Spleen (tissue), 11 donors: ENCODE data around the gene MYO5B. TPM values are rescaled to one million over a fixed set of nuclear protein-coding genes. Genes with fewer than 3 reads are reported as not detected.

Source experiments
- DNase-seq: peaks from one replicate; pipeline ENCODE4 v3.0.0-alpha.2; 2020
- H3K27ac ChIP-seq, 8 donors: fragments of 200-600 bp; sonication (generic) in 7 of 8; 1 replicate in 4 of 8; 2 replicates in 4 of 8; pipeline versions ENCODE4 v1.5.0 to v1.8.0; 2016 to 2021; ENCODE audit warnings: inconsistent platforms in 4 of 8, mild to moderate bottlenecking in 4 of 8, moderate library complexity in 1 of 8
- H3K27me3 ChIP-seq, 7 donors: fragments of 200-600 bp; sonication (generic) in 6 of 7; replicated peaks in 1 of 7; 1 replicate in 4 of 7; 2 replicates in 3 of 7; pipeline versions ENCODE4 v1.5.0 to v1.8.0; 2016 to 2021; ENCODE audit warnings: inconsistent platforms in 3 of 7, mild to moderate bottlenecking in 1 of 7
- H3K36me3 ChIP-seq, 6 donors: fragments of 200-600 bp; sonication (generic) in 5 of 6; 1 replicate in 4 of 6; 2 replicates in 2 of 6; pipeline versions ENCODE4 v1.5.0 to v1.8.0; 2016 to 2021; ENCODE audit warnings: inconsistent platforms in 2 of 6
- H3K4me1 ChIP-seq, 6 donors: fragments of 200-600 bp; sonication (generic) in 5 of 6; 1 replicate in 3 of 6; 2 replicates in 3 of 6; pipeline versions ENCODE4 v1.5.0 to v1.8.0; 2016 to 2021; ENCODE audit warnings: inconsistent platforms in 3 of 6
- H3K4me3 ChIP-seq, 8 donors: fragments of 200-600 bp; sonication (generic) in 7 of 8; 1 replicate in 4 of 8; 2 replicates in 4 of 8; pipeline versions ENCODE4 v1.5.0 to v1.8.0; 2016 to 2021; ENCODE audit warnings: inconsistent platforms in 4 of 8, mild to moderate bottlenecking in 4 of 8, moderate library complexity in 2 of 8
- H3K9me3 ChIP-seq, 8 donors: fragments of 200-600 bp; sonication (generic) in 7 of 8; 1 replicate in 4 of 8; 2 replicates in 4 of 8; pipeline versions ENCODE4 v1.5.0 to v1.8.0; 2016 to 2021; ENCODE audit warnings: inconsistent platforms in 4 of 8
- POLR2A ChIP-seq, 3 donors: fragments of 450-650 bp; IDR thresholded peaks; one replicate each; pipeline ENCODE4 v1.5.1; 2017; ENCODE audit warnings: antibody characterized with exemption in 3 of 3, mild to moderate bottlenecking in 1 of 3
- POLR2AphosphoS5 ChIP-seq, 3 donors: sonication (generic); formaldehyde crosslinking; IDR thresholded peaks; one replicate each; pipeline ENCODE4 v1.5.1; 2017; ENCODE audit warnings: antibody characterized with exemption in 3 of 3
- WGBS, 5 donors: extraction: QIAGEN DNeasy Blood & Tissue Kit in 3 of 5; methylation state at CpG; one replicate each; pipeline versions ENCODE4 v1.1.5 to v1.1.7; 2013 to 2018; 5-methylcytosine and 5-hydroxymethylcytosine counted together
- intact Hi-C: fragments of 100-400 bp; cut with DNase I; formaldehyde crosslinking; loops from one replicate; pipeline ENCODE4 v1.15.0; 2023; ENCODE audit warnings: low total_unique reads
- polyA plus RNA-seq, 3 donors: library from polyadenylated mRNA; stranded (reverse); fragments of 200-250 nt; gene quantifications; one replicate each; pipeline ENCODE4 v1.2.1, GENCODE V29; 2013
- total RNA-seq, 7 donors: library from RNA; depleted of rRNA in 3 of 7; stranded (reverse); fragments of >200 nt in 3 of 7; fragmentation: NEBNext Ultra II Directional in 4 of 7; extraction: Animal tissue kit (Norgen Biotek cat#: 25700) in 4 of 7; gene quantifications; one replicate each; pipeline versions ENCODE4 v1.1.0 to v1.2.1, GENCODE V29; 2016 to 2021
- TF ChIP-seq, protein P1 (sequence below), 11 experiments: fragments of 200-600 bp in 7 of 11; fragments of 450-650 bp in 4 of 11; sonication (generic) in 4 of 11; IDR thresholded peaks in 8 of 11; conservative IDR thresholded peaks in 3 of 11; 1 replicate in 7 of 11; 2 replicates in 4 of 11; pipeline versions ENCODE4 v1.4.0 to v1.8.0; 2016 to 2021; ENCODE audit warnings: antibody characterized with exemption in 11 of 11, inconsistent platforms in 4 of 11, mild to moderate bottlenecking in 1 of 11
- donor health status: healthy with polysubstance abuse.
- donor health status: DM: no; HTN: no; CAD: no; lungs with moderate emphysema.
- donor health status: DM: no; HTN: no; CAD: no.
- donor health status: Bipolar disorder and iron deficiency.
- donor health status: healthy.
- donor health status: DM: no; HTN: no; CAD: no.
- donor health status: DM: yes; HTN: yes; CAD: no.

The MYO5B gene
- total and polyA plus RNA-seq, 10 donors = 0.74 to 6.0 (median 2.4) TPM

DNA sequence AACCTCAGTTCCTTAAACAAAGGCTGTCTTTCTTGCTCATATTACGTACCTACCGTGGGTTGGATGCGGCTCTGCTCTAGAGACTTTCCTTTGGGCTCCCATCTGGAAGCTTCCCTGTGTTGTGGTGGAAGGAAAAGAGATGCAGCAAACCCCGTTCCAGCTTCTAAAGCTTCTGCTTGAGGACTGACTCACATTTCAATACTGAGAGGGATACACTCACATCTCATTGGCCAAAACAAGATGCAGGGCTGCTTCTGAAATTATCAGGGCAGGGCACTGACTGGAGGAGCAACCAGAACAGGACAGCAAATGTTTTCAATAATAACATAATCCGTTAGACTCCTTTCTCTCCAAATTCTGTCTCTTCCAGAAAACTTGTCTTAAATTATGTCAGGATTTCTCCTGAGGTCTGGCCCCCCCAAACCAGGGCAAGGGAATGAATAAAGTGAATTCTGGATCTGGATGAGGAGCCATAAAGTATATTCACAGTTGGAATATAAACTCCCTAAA is 4.5 kb upstream of the MYO5B start:
- peaks cover 0 to 76% (median 30%) of the 10 kb centered on the region in 7 donors for H3K27me3 ChIP-seq
- TF ChIP-seq POLR2AphosphoS5 (IDR thresholded peaks at IDR 0.05) (no peak), POLR2A (IDR thresholded peaks at IDR 0.05) (no peak)
- TF ChIP-seq, protein P1, sequence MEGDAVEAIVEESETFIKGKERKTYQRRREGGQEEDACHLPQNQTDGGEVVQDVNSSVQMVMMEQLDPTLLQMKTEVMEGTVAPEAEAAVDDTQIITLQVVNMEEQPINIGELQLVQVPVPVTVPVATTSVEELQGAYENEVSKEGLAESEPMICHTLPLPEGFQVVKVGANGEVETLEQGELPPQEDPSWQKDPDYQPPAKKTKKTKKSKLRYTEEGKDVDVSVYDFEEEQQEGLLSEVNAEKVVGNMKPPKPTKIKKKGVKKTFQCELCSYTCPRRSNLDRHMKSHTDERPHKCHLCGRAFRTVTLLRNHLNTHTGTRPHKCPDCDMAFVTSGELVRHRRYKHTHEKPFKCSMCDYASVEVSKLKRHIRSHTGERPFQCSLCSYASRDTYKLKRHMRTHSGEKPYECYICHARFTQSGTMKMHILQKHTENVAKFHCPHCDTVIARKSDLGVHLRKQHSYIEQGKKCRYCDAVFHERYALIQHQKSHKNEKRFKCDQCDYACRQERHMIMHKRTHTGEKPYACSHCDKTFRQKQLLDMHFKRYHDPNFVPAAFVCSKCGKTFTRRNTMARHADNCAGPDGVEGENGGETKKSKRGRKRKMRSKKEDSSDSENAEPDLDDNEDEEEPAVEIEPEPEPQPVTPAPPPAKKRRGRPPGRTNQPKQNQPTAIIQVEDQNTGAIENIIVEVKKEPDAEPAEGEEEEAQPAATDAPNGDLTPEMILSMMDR (IDR thresholded peaks at IDR 0.05 in 8 of 11, conservative IDR thresholded peaks at IDR 0.05 in 3 of 11) = no peak
- H3K36me3 ChIP-seq = no peaks in the 10 kb centered on the region
- H3K4me3 ChIP-seq = no peak overlapping the region
- H3K4me1 ChIP-seq = peaks cover 0 to 22% (median 14%) of the 10 kb centered on the region in 6 donors
- peaks cover 0 to 14% (median 3%) of the 10 kb centered on the region in 8 donors for H3K9me3 ChIP-seq
- intact Hi-C loops = no loop called here
- 74 to 84% (median 80%) methylated on average over 5 of the region's 5 CpGs for WGBS, 5 donors
- H3K27ac ChIP-seq = no peak overlapping the region
- no peak for DNase-seq

DNA sequence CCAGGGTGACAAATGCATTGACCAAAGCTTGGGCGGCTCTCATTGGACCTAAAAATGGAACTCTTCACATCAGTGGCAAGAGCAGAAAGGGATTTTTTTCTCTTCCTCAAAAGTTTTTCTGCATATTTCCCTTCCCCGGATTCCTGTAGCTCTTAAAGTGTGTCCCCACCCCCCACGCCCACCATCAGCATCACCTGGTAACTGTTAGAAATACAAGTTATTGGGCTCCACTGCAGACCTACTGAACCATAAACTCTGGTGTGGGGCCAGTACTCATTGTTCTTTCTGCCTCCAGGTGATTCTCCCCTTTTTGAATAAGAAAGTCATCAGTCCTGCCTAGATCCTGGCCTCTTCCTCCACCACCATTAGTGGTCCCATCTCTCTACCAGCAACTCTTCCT is 1.3 kb upstream of the MYO5B start:
- Histone ChIP-seq H3K27ac (no peak overlapping the region), H3K4me3 (no peak overlapping the region), H3K36me3 (no peaks in the 10 kb centered on the region), H3K9me3 (peaks cover 0 to 13% (median 3%) of the 10 kb centered on the region in 8 donors), H3K4me1 (peaks cover 0 to 27% (median 20%) of the 10 kb centered on the region in 6 donors), H3K27me3 (peaks cover 0 to 88% (median 48%) of the 10 kb centered on the region in 7 donors)
- no peak for TF ChIP-seq POLR2A (IDR thresholded peaks at IDR 0.05)
- TF ChIP-seq, protein P1 (IDR thresholded peaks at IDR 0.05 in 8 of 11, conservative IDR thresholded peaks at IDR 0.05 in 3 of 11) = no peak
- TF ChIP-seq POLR2AphosphoS5 (IDR thresholded peaks at IDR 0.05) = no peak
- no peak for DNase-seq
- intact Hi-C loops = no loop called here
- 80 to 92% (median 87%) methylated on average over 3 of the region's 3 CpGs for WGBS, 5 donors

DNA sequence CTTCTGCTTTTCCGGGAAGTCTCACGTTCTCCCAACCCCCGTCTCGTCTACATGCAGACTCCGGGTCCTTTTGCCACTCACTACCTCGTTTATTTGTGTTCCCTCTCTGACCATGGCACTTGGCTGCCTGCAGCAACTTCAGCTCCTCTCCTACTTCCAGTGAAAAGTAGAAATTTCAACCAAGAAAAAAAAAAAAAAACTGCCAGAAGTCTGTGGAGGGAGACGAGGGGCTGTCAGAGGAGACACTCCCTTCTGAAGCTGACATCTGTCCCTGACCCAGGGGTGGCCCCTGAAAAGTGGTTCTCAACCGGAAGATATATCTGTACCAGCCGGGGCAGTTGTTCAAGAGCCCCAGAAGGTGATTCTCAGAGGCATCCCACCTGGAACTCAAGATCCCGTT is 742 bp upstream of the MYO5B start:
- TF ChIP-seq POLR2A (IDR thresholded peaks at IDR 0.05) (no peak), POLR2AphosphoS5 (IDR thresholded peaks at IDR 0.05) (no peak)
- TF ChIP-seq, protein P1 (IDR thresholded peaks at IDR 0.05 in 8 of 11, conservative IDR thresholded peaks at IDR 0.05 in 3 of 11) = no peak
- DNase-seq = no peak
- intact Hi-C loops = no loop called here
- no peak overlapping the region for H3K27ac ChIP-seq
- H3K36me3 ChIP-seq = no peaks in the 10 kb centered on the region
- 32 to 40% (median 37%) methylated on average over 10 of the region's 10 CpGs for WGBS, 5 donors
- peaks cover 0 to 93% (median 48%) of the 10 kb centered on the region in 7 donors for H3K27me3 ChIP-seq
- peak overlapping the region in 1 of 8 donors; percentile 82 for H3K4me3 ChIP-seq
- H3K9me3 ChIP-seq = peaks cover 0 to 7% (median under 1%) of the 10 kb centered on the region in 8 donors
- H3K4me1 ChIP-seq = peaks cover 0 to 27% (median 20%) of the 10 kb centered on the region in 6 donors

DNA sequence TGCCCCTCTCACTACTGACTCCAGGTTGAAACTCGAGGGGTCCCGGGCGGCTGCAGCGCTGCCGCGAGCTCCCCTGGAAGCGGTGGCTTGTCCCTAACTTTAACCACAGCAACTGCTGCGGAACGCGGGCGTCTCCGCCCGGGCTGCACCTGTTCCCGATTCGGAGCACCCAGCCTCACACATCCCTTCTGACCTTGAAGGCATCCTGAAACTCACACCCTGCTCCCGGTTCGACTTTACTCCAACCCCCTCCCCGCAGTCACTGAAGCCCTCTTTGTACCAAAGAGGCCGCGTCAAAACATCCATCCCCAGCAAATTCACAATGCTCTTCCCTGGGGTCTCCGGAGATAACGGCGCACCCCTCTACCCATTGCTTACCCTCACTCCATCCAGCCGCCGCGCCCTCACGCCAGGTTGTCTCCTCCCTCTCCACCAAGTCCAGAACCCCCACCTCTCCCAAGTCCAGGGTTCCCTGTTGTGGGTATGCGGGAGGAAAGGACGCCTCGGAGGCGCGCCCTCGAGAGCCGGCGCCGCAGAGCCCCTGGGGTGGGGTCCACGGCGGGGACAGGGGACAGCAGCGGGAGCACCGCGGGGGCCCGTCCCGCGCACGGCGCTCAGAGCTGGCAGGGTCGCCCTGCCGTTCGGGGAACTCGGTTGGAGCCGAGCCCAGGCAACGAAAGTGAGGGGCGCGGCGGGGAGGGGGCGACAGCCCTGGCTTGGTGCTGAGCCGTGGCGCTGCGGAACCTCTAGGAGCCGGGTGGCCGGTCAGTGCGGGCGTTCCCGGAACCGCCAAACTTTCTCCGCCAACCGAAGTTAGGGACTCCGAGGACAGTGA is 934 bp downstream of the MYO5B start:
- Histone ChIP-seq H3K27ac (no peak overlapping the region), H3K36me3 (no peaks in the 10 kb centered on the region), H3K27me3 (peaks cover 0 to 94% (median 46%) of the 10 kb centered on the region in 7 donors), H3K4me3 (peak overlapping the region; percentile 32 to 82 (median 51)), H3K4me1 (peaks cover 0 to 27% (median 22%) of the 10 kb centered on the region in 6 donors), H3K9me3 (no peaks in the 10 kb centered on the region)
- WGBS, 5 donors = 2 to 5% (median 3%) methylated on average over 23 to 68 of the region's 68 CpGs
- intact Hi-C loops = no loop called here
- TF ChIP-seq, protein P1 (IDR thresholded peaks at IDR 0.05 in 8 of 11, conservative IDR thresholded peaks at IDR 0.05 in 3 of 11) = no peak
- TF ChIP-seq POLR2A (IDR thresholded peaks at IDR 0.05) = no peak
- no peak for TF ChIP-seq POLR2AphosphoS5 (IDR thresholded peaks at IDR 0.05)
- no peak for DNase-seq
